HEK293T (cell line): Measurements from ENCODE around the gene C6orf118.

Experiments
- BHLHE40 ChIP-seq: fragments of 450-650 bp; IDR thresholded peaks from 2 replicates; pipeline ENCODE4 v1.6.1; 2016; ENCODE audit warnings: mild to moderate bottlenecking, moderate library complexity, borderline replicate concordance
- CTBP1 ChIP-seq: fragments of 450-650 bp; IDR thresholded peaks from 2 replicates; pipeline ENCODE4 v1.6.1; 2016; ENCODE audit warnings: borderline replicate concordance
- ELF4 ChIP-seq: fragments of 450-650 bp; IDR thresholded peaks from 2 replicates; pipeline ENCODE4 v1.6.1; 2017; ENCODE audit warnings: antibody characterized with exemption
- FOXA1 ChIP-seq: fragments of 450-650 bp; IDR thresholded peaks from 2 replicates; pipeline ENCODE4 v1.6.1; 2016; ENCODE audit warnings: mild to moderate bottlenecking
- FOXK2 ChIP-seq: fragments of 450-650 bp; IDR thresholded peaks from 2 replicates; pipeline ENCODE4 v1.6.1; 2016; ENCODE audit warnings: mild to moderate bottlenecking
- FOXM1 ChIP-seq: fragments of 450-650 bp; IDR thresholded peaks from 2 replicates; pipeline ENCODE4 v1.6.1; 2017; ENCODE audit warnings: mild to moderate bottlenecking, borderline replicate concordance
- HDGF ChIP-seq: fragments of 450-650 bp; IDR thresholded peaks from 2 replicates; pipeline ENCODE4 v1.6.1; 2017; ENCODE audit warnings: antibody characterized with exemption, borderline replicate concordance
- L3MBTL2 ChIP-seq: fragments of 450-650 bp; conservative IDR thresholded peaks from 2 replicates; pipeline ENCODE4 v1.6.1; 2016; ENCODE audit warnings: mild to moderate bottlenecking
- LEF1 ChIP-seq: fragments of 450-650 bp; IDR thresholded peaks from 2 replicates; pipeline ENCODE4 v1.6.1; 2017; ENCODE audit warnings: mild to moderate bottlenecking, borderline replicate concordance
- SP1 ChIP-seq: fragments of 450-650 bp; IDR thresholded peaks from 2 replicates; pipeline ENCODE4 v1.6.1; 2017
- ZNF384 ChIP-seq: fragments of 450-650 bp; IDR thresholded peaks from 2 replicates; pipeline ENCODE4 v1.6.1; 2016

- TF ChIP-seq ELF4 (no peak), FOXK2 (no peak), BHLHE40 (no peak), SP1 (no peak), ZNF384 (no peak), FOXA1 (no peak), HDGF (no peak), L3MBTL2 (no peak), LEF1 (no peak), CTBP1 (no peak), FOXM1 (no peak)
Measured at GRCh38 chr6:165340532-165340931, 31.1 kb upstream of the C6orf118 start.
